Measurements from ENCODE around the gene SERPINA9.
A peak's percentile ranks its signal among the peaks of the same experiment; 100 is the strongest.
"Not testable (repeated sequence)": the region's sequence is repeated elsewhere in the genome, so short reads cannot be mapped to it uniquely, and the experiment has no call there.

SERPINA9 gene

GRCh38 chr14:94485944-94486841, 10.2 kb upstream of the SERPINA9 start:
- peak in 1 of 2 donors; percentile 21 for ATAC-seq

- ATAC-seq, result no peak
These were observed 8.5 kb upstream of the SERPINA9 start for GRCh38 chr14:94484481-94484880.

- ATAC-seq, result no peak
These were observed 7.8 kb upstream of the SERPINA9 start for GRCh38 chr14:94483729-94484275.

GRCh38 chr14:94483071-94483451, 7.1 kb upstream of the SERPINA9 start:
- no peak for ATAC-seq

GRCh38 chr14:94482132-94483070, 6.4 kb upstream of the SERPINA9 start:
- ATAC-seq, result not testable (repeated sequence)

GRCh38 chr14:94481468-94482131, 5.6 kb upstream of the SERPINA9 start:
- no peak for ATAC-seq

GRCh38 chr14:94480809-94481208, 4.8 kb upstream of the SERPINA9 start:
- ATAC-seq, result no peak

GRCh38 chr14:94478420-94478819, 2.4 kb upstream of the SERPINA9 start:
- ATAC-seq, result no peak

- ATAC-seq, result no peak
These were observed 1.4 kb downstream of the SERPINA9 start for GRCh38 chr14:94474581-94475031.

- no peak for ATAC-seq
These were observed 2.2 kb downstream of the SERPINA9 start for GRCh38 chr14:94473666-94474410.

- ATAC-seq, result no peak
These were observed 3.2 kb downstream of the SERPINA9 start for GRCh38 chr14:94472842-94473241.

GRCh38 chr14:94471045-94471444, 5.0 kb downstream of the SERPINA9 start:
- ATAC-seq, result no peak

GRCh38 chr14:94470311-94470710, 5.7 kb downstream of the SERPINA9 start:
- ATAC-seq, result no peak

GRCh38 chr14:94469261-94469660, 6.7 kb downstream of the SERPINA9 start:
- ATAC-seq, result no peak

- no peak for ATAC-seq
These were observed 8.1 kb downstream of the SERPINA9 start for GRCh38 chr14:94467728-94468520.

GRCh38 chr14:94466706-94467370, 9.2 kb downstream of the SERPINA9 start:
- no peak for ATAC-seq

GRCh38 chr14:94465042-94465441, 11.0 kb downstream of the SERPINA9 start:
- no peak for ATAC-seq

- ATAC-seq, result no peak
These were observed 11.7 kb downstream of the SERPINA9 start for GRCh38 chr14:94464290-94464689.

- no peak for ATAC-seq
These were observed 13.0 kb downstream of the SERPINA9 start for GRCh38 chr14:94462763-94463572.

GRCh38 chr14:94462219-94462551, 13.8 kb downstream of the SERPINA9 start:
- ATAC-seq, result no peak

Measured in activated CD4-positive, CD25-positive, alpha-beta regulatory T cell treated with anti-CD3 and anti-CD28 coated beads, Interleukin-2, amount 50 U/mL, for 24 hours (primary cell).